SK-N-MC (cell line): ENCODE data around the gene USP48.

Source experiments
- EZH2 ChIP-seq: fragments of 200-600 bp; sonication (generic); IDR thresholded peaks from one replicate; pipeline ENCODE4 v1.6.1; 2017; ENCODE audit warnings: antibody characterized with exemption
- POLR2AphosphoS5 ChIP-seq: IDR thresholded peaks from 2 replicates; pipeline ENCODE4 v1.6.1; 2012; ENCODE audit warnings: mild to moderate bottlenecking, low read depth, low read length, borderline replicate concordance

DNA sequence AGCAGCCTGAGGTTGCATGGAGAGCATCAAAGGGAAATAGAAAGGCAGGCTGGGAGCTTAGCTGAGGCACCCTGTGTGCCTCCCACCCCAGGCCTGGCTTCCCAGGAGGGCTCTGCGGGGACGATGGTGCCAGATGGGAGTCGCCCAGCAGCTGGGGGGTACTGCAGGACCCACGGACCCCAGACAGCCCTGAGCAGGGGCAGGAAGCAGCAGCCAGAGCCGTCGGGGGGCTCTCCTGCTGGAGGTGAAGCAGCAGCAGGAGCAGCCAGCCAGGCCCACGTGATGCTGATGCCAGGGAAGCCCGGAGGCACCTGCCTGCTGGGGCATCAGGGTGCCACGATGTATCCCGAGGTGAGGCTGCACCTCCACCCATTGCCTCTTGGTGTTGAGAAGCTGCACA is 134.2 kb downstream of the USP48 start:
- no peak for TF ChIP-seq EZH2
- no peak for TF ChIP-seq POLR2AphosphoS5
